Measurements from ENCODE around the gene FAM163B.
"Not testable (repeated sequence)": the region's sequence is repeated elsewhere in the genome, so short reads cannot be mapped to it uniquely, and the experiment has no call there.

FAM163B gene

GRCh38 chr9:133566817-133567216, 42.4 kb downstream of the FAM163B start:
- DNase-seq (ENCODE audit: low read depth): no peak

- DNase-seq (ENCODE audit: low read depth): no peak
Measured at GRCh38 chr9:133566382-133566781, 42.8 kb downstream of the FAM163B start.

GRCh38 chr9:133564451-133565116, 44.6 kb downstream of the FAM163B start:
- DNase-seq (ENCODE audit: low read depth): peak; percentile 32

GRCh38 chr9:133563814-133564213, 45.4 kb downstream of the FAM163B start:
- DNase-seq (ENCODE audit: low read depth): not testable (repeated sequence)

- no peak for DNase-seq (ENCODE audit: low read depth)
Measured at GRCh38 chr9:133563291-133563796, 45.8 kb downstream of the FAM163B start.

GRCh38 chr9:133562611-133563290, 46.4 kb downstream of the FAM163B start:
- no peak for DNase-seq (ENCODE audit: low read depth)

- DNase-seq (ENCODE audit: low read depth): no peak
Measured at GRCh38 chr9:133561976-133562554, 47.1 kb downstream of the FAM163B start.

- no peak for DNase-seq (ENCODE audit: low read depth)
Measured at GRCh38 chr9:133560944-133561343, 48.2 kb downstream of the FAM163B start.

GRCh38 chr9:133560311-133560710, 48.9 kb downstream of the FAM163B start:
- DNase-seq (ENCODE audit: low read depth): no peak

- DNase-seq (ENCODE audit: low read depth): peak; percentile 71
Measured at GRCh38 chr9:133558191-133559126, 50.7 kb downstream of the FAM163B start.

- no peak for DNase-seq (ENCODE audit: low read depth)
Measured at GRCh38 chr9:133557581-133557980, 51.6 kb downstream of the FAM163B start.

- DNase-seq (ENCODE audit: low read depth): no peak
Measured at GRCh38 chr9:133556354-133556753, 52.8 kb downstream of the FAM163B start.

- DNase-seq (ENCODE audit: low read depth): no peak
Measured at GRCh38 chr9:133554729-133555128, 54.5 kb downstream of the FAM163B start.

GRCh38 chr9:133553973-133554713, 55.0 kb downstream of the FAM163B start:
- no peak for DNase-seq (ENCODE audit: low read depth)

- no peak for DNase-seq (ENCODE audit: low read depth)
Measured at GRCh38 chr9:133553123-133553522, 56.1 kb downstream of the FAM163B start.

GRCh38 chr9:133552236-133552635, 57.0 kb downstream of the FAM163B start:
- no peak for DNase-seq (ENCODE audit: low read depth)

- DNase-seq (ENCODE audit: low read depth): no peak
Measured at GRCh38 chr9:133551446-133551845, 57.7 kb downstream of the FAM163B start.

- DNase-seq (ENCODE audit: low read depth): no peak
Measured at GRCh38 chr9:133547116-133547515, 62.1 kb downstream of the FAM163B start.

- no peak for DNase-seq (ENCODE audit: low read depth)
Measured at GRCh38 chr9:133546287-133546680, 62.9 kb downstream of the FAM163B start.

GRCh38 chr9:133545494-133546286, 63.5 kb downstream of the FAM163B start:
- DNase-seq (ENCODE audit: low read depth): no peak
